Omental fat pad (tissue), 4 donors: Measurements from ENCODE around the gene RSAD2. TPM values are rescaled to one million over a fixed set of nuclear protein-coding genes. Genes with fewer than 3 reads are reported as not detected.

Experiments
- total RNA-seq, 4 donors: library from RNA; depleted of rRNA; stranded (reverse); fragments of >200 nt; gene quantifications; one replicate each; pipeline ENCODE4 v1.1.0, GENCODE V29; 2016

Gene RSAD2
- total RNA-seq, 4 donors from 2014 or later = 0.56 to 25.1 (median 3.9) TPM

Other genes starting within 250 kb of the RSAD2 start
- gene CMPK2, start 11.9 kb upstream of the RSAD2 start, total RNA-seq = 10 to 100 TPM in 1 of 4 donors, 1 to 10 TPM in 3; 2.9 to 31.1 (median 5.9) TPM
- gene RNF144A, start 39.6 kb downstream of the RSAD2 start, total RNA-seq = 10 to 100 TPM; 12.6 to 39.9 (median 16.3) TPM